ENCODE measurements around the gene ACTA1. TPM values are rescaled to one million over a fixed set of nuclear protein-coding genes. Genes with fewer than 3 reads are reported as not detected.

The ACTA1 gene
- total and polyA plus RNA-seq, 9 of the 15 experiments (the other 6 are each of a cell fraction or from before 2014, with no cell fraction given): 0.07 to 0.36 TPM; not detected in 7

DNA sequence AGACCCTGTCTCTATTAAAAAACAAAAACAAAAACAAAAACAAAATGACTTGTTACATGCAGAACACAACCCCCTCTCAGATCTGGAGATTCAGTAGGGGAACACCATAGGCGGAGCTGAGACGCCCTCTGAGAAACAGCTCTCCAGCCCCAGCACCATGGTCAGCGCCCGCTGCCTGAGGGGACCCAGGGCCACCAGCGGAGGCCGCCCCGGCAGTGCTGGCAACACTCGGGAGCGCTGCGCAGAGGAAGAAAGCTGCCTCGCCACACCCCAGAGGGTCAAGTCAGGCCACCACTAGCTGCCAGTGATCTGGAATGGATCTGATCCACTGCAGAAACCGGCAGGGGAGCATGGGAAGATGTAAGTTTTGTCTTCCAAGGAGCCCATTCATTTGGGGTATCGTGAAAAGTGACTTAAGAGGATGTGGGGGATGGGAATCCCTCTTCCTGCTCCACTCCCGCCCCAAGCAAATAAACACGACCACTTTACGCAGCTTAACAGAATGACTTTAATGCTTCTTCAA, 3.1 kb downstream of the ACTA1 start (continued):
- TF ChIP-seq, protein P1, sequence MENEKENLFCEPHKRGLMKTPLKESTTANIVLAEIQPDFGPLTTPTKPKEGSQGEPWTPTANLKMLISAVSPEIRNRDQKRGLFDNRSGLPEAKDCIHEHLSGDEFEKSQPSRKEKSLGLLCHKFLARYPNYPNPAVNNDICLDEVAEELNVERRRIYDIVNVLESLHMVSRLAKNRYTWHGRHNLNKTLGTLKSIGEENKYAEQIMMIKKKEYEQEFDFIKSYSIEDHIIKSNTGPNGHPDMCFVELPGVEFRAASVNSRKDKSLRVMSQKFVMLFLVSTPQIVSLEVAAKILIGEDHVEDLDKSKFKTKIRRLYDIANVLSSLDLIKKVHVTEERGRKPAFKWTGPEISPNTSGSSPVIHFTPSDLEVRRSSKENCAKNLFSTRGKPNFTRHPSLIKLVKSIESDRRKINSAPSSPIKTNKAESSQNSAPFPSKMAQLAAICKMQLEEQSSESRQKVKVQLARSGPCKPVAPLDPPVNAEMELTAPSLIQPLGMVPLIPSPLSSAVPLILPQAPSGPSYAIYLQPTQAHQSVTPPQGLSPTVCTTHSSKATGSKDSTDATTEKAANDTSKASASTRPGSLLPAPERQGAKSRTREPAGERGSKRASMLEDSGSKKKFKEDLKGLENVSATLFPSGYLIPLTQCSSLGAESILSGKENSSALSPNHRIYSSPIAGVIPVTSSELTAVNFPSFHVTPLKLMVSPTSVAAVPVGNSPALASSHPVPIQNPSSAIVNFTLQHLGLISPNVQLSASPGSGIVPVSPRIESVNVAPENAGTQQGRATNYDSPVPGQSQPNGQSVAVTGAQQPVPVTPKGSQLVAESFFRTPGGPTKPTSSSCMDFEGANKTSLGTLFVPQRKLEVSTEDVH (IDR thresholded peaks at IDR 0.05; ENCODE audit: low read depth, partially characterized antibody): no peak
- TF ChIP-seq, protein P2, sequence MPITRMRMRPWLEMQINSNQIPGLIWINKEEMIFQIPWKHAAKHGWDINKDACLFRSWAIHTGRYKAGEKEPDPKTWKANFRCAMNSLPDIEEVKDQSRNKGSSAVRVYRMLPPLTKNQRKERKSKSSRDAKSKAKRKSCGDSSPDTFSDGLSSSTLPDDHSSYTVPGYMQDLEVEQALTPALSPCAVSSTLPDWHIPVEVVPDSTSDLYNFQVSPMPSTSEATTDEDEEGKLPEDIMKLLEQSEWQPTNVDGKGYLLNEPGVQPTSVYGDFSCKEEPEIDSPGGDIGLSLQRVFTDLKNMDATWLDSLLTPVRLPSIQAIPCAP (CRISPR knock-in tag; IDR thresholded peaks at IDR 0.05; ENCODE audit: borderline replicate concordance): no peak
- TF ChIP-seq ZNF224 (CRISPR knock-in tag; IDR thresholded peaks at IDR 0.05) (peak; percentile 79), MCM3 (IDR thresholded peaks at IDR 0.05) (no peak), HDGF (IDR thresholded peaks at IDR 0.05) (no peak), NFXL1 (CRISPR knock-in tag; IDR thresholded peaks at IDR 0.05) (no peak), CHCHD3 (CRISPR knock-in tag; IDR thresholded peaks at IDR 0.05) (no peak), SMC3 (conservative IDR thresholded peaks at IDR 0.05; ENCODE audit: insufficient read depth, low read depth, low read length) (no peak), MEIS2 (IDR thresholded peaks at IDR 0.05; ENCODE audit: partially characterized antibody) (no peak), JUN (IDR thresholded peaks at IDR 0.05; ENCODE audit: borderline replicate concordance, low read depth, low read length) (no peak), JUN (CRISPR knock-in tag; IDR thresholded peaks at IDR 0.05; ENCODE audit: borderline replicate concordance) (peak; percentile 81; the same call in 1 of the 2 replicates), NFIC (IDR thresholded peaks at IDR 0.05) (no peak), ZNF561 (CRISPR knock-in tag; conservative IDR thresholded peaks at IDR 0.05) (no peak), CTCFL (IDR thresholded peaks at IDR 0.05; ENCODE audit: borderline replicate concordance, insufficient read depth, low read depth, low read length, poor library complexity, severe bottlenecking) (no peak), PCBP1 (IDR thresholded peaks at IDR 0.05; ENCODE audit: low read depth, low read length, poor library complexity, severe bottlenecking) (no peak), SIX5 (IDR thresholded peaks at IDR 0.05; ENCODE audit: borderline replicate concordance in 1 of 2, insufficient read depth in 1 of 2, low read depth in 1 of 2, low read length in 2 of 2) (no peak)
- TF ChIP-seq, protein P3, sequence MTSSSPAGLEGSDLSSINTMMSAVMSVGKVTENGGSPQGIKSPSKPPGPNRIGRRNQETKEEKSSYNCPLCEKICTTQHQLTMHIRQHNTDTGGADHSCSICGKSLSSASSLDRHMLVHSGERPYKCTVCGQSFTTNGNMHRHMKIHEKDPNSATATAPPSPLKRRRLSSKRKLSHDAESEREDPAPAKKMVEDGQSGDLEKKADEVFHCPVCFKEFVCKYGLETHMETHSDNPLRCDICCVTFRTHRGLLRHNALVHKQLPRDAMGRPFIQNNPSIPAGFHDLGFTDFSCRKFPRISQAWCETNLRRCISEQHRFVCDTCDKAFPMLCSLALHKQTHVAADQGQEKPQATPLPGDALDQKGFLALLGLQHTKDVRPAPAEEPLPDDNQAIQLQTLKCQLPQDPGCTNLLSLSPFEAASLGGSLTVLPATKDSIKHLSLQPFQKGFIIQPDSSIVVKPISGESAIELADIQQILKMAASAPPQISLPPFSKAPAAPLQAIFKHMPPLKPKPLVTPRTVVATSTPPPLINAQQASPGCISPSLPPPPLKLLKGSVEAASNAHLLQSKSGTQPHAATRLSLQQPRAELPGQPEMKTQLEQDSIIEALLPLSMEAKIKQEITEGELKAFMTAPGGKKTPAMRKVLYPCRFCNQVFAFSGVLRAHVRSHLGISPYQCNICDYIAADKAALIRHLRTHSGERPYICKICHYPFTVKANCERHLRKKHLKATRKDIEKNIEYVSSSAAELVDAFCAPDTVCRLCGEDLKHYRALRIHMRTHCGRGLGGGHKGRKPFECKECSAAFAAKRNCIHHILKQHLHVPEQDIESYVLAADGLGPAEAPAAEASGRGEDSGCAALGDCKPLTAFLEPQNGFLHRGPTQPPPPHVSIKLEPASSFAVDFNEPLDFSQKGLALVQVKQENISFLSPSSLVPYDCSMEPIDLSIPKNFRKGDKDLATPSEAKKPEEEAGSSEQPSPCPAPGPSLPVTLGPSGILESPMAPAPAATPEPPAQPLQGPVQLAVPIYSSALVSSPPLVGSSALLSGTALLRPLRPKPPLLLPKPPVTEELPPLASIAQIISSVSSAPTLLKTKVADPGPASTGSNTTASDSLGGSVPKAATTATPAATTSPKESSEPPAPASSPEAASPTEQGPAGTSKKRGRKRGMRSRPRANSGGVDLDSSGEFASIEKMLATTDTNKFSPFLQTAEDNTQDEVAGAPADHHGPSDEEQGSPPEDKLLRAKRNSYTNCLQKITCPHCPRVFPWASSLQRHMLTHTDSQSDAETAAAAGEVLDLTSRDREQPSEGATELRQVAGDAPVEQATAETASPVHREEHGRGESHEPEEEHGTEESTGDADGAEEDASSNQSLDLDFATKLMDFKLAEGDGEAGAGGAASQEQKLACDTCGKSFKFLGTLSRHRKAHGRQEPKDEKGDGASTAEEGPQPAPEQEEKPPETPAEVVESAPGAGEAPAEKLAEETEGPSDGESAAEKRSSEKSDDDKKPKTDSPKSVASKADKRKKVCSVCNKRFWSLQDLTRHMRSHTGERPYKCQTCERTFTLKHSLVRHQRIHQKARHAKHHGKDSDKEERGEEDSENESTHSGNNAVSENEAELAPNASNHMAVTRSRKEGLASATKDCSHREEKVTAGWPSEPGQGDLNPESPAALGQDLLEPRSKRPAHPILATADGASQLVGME (CRISPR knock-in tag; IDR thresholded peaks at IDR 0.05): no peak

All from K562 (cell line).